Measurements from ENCODE around the gene ASAP2. TPM values are rescaled to one million over a fixed set of nuclear protein-coding genes. Genes with fewer than 3 reads are reported as not detected.

ASAP2 gene
- total RNA-seq, 1 experiment from 2014 or later = 14.3 TPM

DNA sequence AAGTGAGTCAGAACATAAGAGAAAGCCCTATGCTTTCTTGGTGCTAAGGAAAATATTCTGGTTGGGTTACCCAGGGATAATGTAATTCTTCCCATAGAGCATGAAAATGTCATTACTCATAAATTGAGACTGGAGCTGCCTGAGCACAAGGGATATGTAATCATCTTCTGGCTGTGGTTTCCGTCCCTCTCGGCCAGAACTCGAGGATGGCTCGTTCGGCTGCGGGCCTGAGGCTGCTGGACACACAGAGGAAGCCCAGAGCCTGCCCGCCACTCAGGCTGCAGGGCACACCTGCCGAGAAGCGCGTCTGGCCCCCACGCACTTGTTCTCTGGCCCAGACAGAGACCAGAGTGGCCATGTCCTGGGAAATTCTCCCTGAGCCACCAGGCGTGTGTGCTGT is 104.9 kb downstream of the ASAP2 start (continued):
- TF ChIP-seq, protein P1, sequence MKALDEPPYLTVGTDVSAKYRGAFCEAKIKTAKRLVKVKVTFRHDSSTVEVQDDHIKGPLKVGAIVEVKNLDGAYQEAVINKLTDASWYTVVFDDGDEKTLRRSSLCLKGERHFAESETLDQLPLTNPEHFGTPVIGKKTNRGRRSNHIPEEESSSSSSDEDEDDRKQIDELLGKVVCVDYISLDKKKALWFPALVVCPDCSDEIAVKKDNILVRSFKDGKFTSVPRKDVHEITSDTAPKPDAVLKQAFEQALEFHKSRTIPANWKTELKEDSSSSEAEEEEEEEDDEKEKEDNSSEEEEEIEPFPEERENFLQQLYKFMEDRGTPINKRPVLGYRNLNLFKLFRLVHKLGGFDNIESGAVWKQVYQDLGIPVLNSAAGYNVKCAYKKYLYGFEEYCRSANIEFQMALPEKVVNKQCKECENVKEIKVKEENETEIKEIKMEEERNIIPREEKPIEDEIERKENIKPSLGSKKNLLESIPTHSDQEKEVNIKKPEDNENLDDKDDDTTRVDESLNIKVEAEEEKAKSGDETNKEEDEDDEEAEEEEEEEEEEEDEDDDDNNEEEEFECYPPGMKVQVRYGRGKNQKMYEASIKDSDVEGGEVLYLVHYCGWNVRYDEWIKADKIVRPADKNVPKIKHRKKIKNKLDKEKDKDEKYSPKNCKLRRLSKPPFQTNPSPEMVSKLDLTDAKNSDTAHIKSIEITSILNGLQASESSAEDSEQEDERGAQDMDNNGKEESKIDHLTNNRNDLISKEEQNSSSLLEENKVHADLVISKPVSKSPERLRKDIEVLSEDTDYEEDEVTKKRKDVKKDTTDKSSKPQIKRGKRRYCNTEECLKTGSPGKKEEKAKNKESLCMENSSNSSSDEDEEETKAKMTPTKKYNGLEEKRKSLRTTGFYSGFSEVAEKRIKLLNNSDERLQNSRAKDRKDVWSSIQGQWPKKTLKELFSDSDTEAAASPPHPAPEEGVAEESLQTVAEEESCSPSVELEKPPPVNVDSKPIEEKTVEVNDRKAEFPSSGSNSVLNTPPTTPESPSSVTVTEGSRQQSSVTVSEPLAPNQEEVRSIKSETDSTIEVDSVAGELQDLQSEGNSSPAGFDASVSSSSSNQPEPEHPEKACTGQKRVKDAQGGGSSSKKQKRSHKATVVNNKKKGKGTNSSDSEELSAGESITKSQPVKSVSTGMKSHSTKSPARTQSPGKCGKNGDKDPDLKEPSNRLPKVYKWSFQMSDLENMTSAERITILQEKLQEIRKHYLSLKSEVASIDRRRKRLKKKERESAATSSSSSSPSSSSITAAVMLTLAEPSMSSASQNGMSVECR (CRISPR knock-in tag; IDR thresholded peaks at IDR 0.05; ENCODE audit: borderline replicate concordance) = no peak
- TF ChIP-seq, protein P2, sequence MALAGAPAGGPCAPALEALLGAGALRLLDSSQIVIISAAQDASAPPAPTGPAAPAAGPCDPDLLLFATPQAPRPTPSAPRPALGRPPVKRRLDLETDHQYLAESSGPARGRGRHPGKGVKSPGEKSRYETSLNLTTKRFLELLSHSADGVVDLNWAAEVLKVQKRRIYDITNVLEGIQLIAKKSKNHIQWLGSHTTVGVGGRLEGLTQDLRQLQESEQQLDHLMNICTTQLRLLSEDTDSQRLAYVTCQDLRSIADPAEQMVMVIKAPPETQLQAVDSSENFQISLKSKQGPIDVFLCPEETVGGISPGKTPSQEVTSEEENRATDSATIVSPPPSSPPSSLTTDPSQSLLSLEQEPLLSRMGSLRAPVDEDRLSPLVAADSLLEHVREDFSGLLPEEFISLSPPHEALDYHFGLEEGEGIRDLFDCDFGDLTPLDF (CRISPR knock-in tag; IDR thresholded peaks at IDR 0.05) = no peak
- TF ChIP-seq TCF7 (CRISPR knock-in tag; IDR thresholded peaks at IDR 0.05; ENCODE audit: low read depth) (no peak), SMAD3 (CRISPR knock-in tag; IDR thresholded peaks at IDR 0.05; ENCODE audit: borderline replicate concordance) (no peak)
- TF ChIP-seq, protein P3, sequence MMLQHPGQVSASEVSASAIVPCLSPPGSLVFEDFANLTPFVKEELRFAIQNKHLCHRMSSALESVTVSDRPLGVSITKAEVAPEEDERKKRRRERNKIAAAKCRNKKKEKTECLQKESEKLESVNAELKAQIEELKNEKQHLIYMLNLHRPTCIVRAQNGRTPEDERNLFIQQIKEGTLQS (CRISPR knock-in tag; conservative IDR thresholded peaks at IDR 0.05) = no peak

DNA sequence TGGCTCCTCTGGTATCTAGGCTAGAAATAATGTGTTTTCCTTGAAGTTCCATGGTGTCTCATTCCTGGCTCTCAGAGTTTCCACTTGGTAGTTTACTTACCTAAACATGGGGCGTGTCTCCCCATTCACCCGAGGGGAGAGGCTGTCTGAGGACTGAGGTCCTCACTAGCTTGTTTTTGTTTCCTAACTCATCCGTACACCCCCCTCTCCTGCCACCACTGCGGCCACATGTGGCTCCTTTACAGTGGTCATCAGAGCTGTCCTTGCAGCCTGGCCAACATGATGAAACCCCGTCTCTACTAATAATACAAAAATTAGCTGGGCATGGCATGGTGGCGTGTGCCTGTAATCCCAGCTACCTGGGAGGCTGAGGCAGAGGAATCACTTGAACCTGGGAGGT is 106.0 kb downstream of the ASAP2 start:
- H3K27me3 Mint-ChIP-seq (ENCODE audit: low read depth) = no peaks in the 10 kb centered on the region
- H3K36me3 Mint-ChIP-seq = no peaks in the 10 kb centered on the region
- TF ChIP-seq ZNF219 (CRISPR knock-in tag; IDR thresholded peaks at IDR 0.05; ENCODE audit: borderline replicate concordance) (no peak), JUN (CRISPR knock-in tag; IDR thresholded peaks at IDR 0.05) (no peak), ZNF232 (CRISPR knock-in tag; IDR thresholded peaks at IDR 0.05) (no peak), NFE2L1 (CRISPR knock-in tag; IDR thresholded peaks at IDR 0.05) (no peak), CBFB (CRISPR knock-in tag; IDR thresholded peaks at IDR 0.05; ENCODE audit: low read depth) (no peak), ELF4 (CRISPR knock-in tag; IDR thresholded peaks at IDR 0.05; ENCODE audit: low read depth) (no peak), ETV6 (CRISPR knock-in tag; IDR thresholded peaks at IDR 0.05) (no peak), ZNF317 (CRISPR knock-in tag; IDR thresholded peaks at IDR 0.05; ENCODE audit: borderline replicate concordance, low read depth) (no peak), HMGA2 (CRISPR knock-in tag; IDR thresholded peaks at IDR 0.05) (no peak), MXD4 (CRISPR knock-in tag; IDR thresholded peaks at IDR 0.05; ENCODE audit: borderline replicate concordance) (no peak), ZNF138 (CRISPR knock-in tag; conservative IDR thresholded peaks at IDR 0.05) (no peak), CREB1 (CRISPR knock-in tag; IDR thresholded peaks at IDR 0.05) (no peak), JAZF1 (CRISPR knock-in tag; IDR thresholded peaks at IDR 0.05) (no peak)
- TF ChIP-seq, protein P4, sequence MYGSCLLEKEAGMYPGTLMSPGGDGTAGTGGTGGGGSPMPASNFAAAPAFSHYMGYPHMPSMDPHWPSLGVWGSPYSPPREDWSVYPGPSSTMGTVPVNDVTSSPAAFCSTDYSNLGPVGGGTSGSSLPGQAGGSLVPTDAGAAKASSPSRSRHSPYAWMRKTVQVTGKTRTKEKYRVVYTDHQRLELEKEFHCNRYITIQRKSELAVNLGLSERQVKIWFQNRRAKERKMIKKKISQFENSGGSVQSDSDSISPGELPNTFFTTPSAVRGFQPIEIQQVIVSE (CRISPR knock-in tag; IDR thresholded peaks at IDR 0.05; ENCODE audit: borderline replicate concordance) = no peak
- TF ChIP-seq, protein P5, sequence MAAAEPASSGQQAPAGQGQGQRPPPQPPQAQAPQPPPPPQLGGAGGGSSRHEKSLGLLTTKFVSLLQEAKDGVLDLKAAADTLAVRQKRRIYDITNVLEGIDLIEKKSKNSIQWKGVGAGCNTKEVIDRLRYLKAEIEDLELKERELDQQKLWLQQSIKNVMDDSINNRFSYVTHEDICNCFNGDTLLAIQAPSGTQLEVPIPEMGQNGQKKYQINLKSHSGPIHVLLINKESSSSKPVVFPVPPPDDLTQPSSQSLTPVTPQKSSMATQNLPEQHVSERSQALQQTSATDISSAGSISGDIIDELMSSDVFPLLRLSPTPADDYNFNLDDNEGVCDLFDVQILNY (CRISPR knock-in tag; IDR thresholded peaks at IDR 0.05) = no peak
- TF ChIP-seq, protein P6, sequence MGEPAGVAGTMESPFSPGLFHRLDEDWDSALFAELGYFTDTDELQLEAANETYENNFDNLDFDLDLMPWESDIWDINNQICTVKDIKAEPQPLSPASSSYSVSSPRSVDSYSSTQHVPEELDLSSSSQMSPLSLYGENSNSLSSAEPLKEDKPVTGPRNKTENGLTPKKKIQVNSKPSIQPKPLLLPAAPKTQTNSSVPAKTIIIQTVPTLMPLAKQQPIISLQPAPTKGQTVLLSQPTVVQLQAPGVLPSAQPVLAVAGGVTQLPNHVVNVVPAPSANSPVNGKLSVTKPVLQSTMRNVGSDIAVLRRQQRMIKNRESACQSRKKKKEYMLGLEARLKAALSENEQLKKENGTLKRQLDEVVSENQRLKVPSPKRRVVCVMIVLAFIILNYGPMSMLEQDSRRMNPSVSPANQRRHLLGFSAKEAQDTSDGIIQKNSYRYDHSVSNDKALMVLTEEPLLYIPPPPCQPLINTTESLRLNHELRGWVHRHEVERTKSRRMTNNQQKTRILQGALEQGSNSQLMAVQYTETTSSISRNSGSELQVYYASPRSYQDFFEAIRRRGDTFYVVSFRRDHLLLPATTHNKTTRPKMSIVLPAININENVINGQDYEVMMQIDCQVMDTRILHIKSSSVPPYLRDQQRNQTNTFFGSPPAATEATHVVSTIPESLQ (CRISPR knock-in tag; IDR thresholded peaks at IDR 0.05) = no peak
- TF ChIP-seq, protein P7, sequence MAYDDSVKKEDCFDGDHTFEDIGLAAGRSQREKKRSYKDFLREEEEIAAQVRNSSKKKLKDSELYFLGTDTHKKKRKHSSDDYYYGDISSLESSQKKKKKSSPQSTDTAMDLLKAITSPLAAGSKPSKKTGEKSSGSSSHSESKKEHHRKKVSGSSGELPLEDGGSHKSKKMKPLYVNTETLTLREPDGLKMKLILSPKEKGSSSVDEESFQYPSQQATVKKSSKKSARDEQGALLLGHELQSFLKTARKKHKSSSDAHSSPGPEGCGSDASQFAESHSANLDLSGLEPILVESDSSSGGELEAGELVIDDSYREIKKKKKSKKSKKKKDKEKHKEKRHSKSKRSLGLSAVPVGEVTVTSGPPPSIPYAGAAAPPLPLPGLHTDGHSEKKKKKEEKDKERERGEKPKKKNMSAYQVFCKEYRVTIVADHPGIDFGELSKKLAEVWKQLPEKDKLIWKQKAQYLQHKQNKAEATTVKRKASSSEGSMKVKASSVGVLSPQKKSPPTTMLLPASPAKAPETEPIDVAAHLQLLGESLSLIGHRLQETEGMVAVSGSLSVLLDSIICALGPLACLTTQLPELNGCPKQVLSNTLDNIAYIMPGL (CRISPR knock-in tag; IDR thresholded peaks at IDR 0.05) = no peak
- TF ChIP-seq, protein P2 (CRISPR knock-in tag; IDR thresholded peaks at IDR 0.05) = no peak
- TF ChIP-seq, protein P8, sequence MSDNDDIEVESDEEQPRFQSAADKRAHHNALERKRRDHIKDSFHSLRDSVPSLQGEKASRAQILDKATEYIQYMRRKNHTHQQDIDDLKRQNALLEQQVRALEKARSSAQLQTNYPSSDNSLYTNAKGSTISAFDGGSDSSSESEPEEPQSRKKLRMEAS (CRISPR knock-in tag; IDR thresholded peaks at IDR 0.05) = no peak
- no peaks in the 10 kb centered on the region for H3K9me3 Mint-ChIP-seq
- POLR2A ChIA-PET = no interaction called here
- CTCF ChIA-PET = no interaction called here
- no peak for DNase-seq (ENCODE audit: low spot score)
- peak overlapping the region; percentile 22; the same call in 1 of the 2 replicates for H3K27ac Mint-ChIP-seq
- no peak for ATAC-seq
- peaks cover 19% of the 10 kb centered on the region for H3K4me1 Mint-ChIP-seq
- no peak overlapping the region for H3K4me3 Mint-ChIP-seq

Data from WTC11 (cell line).